GM15510 (cell line): ENCODE measurements around the gene NPHP3.

Source experiments
- POLR2A ChIP-seq: IDR thresholded peaks from 3 replicates; pipeline ENCODE4 v1.6.1; 2011; ENCODE audit warnings: borderline replicate concordance; ENCODE audit not compliant: insufficient read length; ENCODE audit errors: extremely low read depth

NPHP3 gene

GRCh38 chr3:132637590-132637989, 84.6 kb downstream of the NPHP3 start:
- no peak for TF ChIP-seq POLR2A

GRCh38 chr3:132635052-132635451, 87.2 kb downstream of the NPHP3 start:
- TF ChIP-seq POLR2A = no peak
